ENCODE measurements around the gene NUMBL. TPM values are rescaled to one million over a fixed set of nuclear protein-coding genes. Genes with fewer than 3 reads are reported as not detected.

Gene NUMBL
- total and polyA plus RNA-seq, 2 of the 13 experiments (the other 11 are each of a cell fraction or from before 2014, with no cell fraction given): 0.49 to 2.3 TPM

- no peak for TF ChIP-seq HNF1B (CRISPR knock-in tag; IDR thresholded peaks at IDR 0.05)
- no peak for TF ChIP-seq ZUFSP (CRISPR knock-in tag; IDR thresholded peaks at IDR 0.05; ENCODE audit: borderline replicate concordance)
- TF ChIP-seq ZZZ3 (CRISPR knock-in tag; IDR thresholded peaks at IDR 0.05; ENCODE audit: borderline replicate concordance): peak; percentile 68; the same call in 1 of the 2 replicates
- TF ChIP-seq PBX2 (CRISPR knock-in tag; IDR thresholded peaks at IDR 0.05): no peak
- no peak for TF ChIP-seq RFXANK (CRISPR knock-in tag; IDR thresholded peaks at IDR 0.05)
- no peak for TF ChIP-seq ISX (CRISPR knock-in tag; conservative IDR thresholded peaks at IDR 0.05)
- TF ChIP-seq ZNF639 (CRISPR knock-in tag; conservative IDR thresholded peaks at IDR 0.05): no peak
- TF ChIP-seq CEBPG (CRISPR knock-in tag; IDR thresholded peaks at IDR 0.05): no peak
- TF ChIP-seq CSRNP1 (CRISPR knock-in tag; IDR thresholded peaks at IDR 0.05): peak; percentile 32; the same call in 1 of the 2 replicates
- TF ChIP-seq ZNF296 (CRISPR knock-in tag; conservative IDR thresholded peaks at IDR 0.05): no peak
- TF ChIP-seq RELA (CRISPR knock-in tag; IDR thresholded peaks at IDR 0.05): no peak
- no peak for TF ChIP-seq ZSCAN5A (CRISPR knock-in tag; IDR thresholded peaks at IDR 0.05; ENCODE audit: borderline replicate concordance)
- TF ChIP-seq TCF12 (IDR thresholded peaks at IDR 0.05): no peak
- TF ChIP-seq TCF12 (CRISPR knock-in tag; IDR thresholded peaks at IDR 0.05): no peak
- no peak for TF ChIP-seq ZNF496 (CRISPR knock-in tag; IDR thresholded peaks at IDR 0.05; ENCODE audit: insufficient replicate concordance)
- TF ChIP-seq TEAD3 (CRISPR knock-in tag; optimal IDR thresholded peaks at IDR 0.05; ENCODE audit: borderline replicate concordance): peak; percentile 31
- no peak for TF ChIP-seq PAF1 (CRISPR knock-in tag; IDR thresholded peaks at IDR 0.05)
- TF ChIP-seq NRL (CRISPR knock-in tag; IDR thresholded peaks at IDR 0.05; ENCODE audit: borderline replicate concordance): no peak
- TF ChIP-seq NFRKB (IDR thresholded peaks at IDR 0.05): no peak
- no peak for TF ChIP-seq ZNF30 (CRISPR knock-in tag; IDR thresholded peaks at IDR 0.05)
- TF ChIP-seq ERF (CRISPR knock-in tag; IDR thresholded peaks at IDR 0.05): no peak
- no peak for TF ChIP-seq MZF1 (CRISPR knock-in tag; IDR thresholded peaks at IDR 0.05; ENCODE audit: borderline replicate concordance)
- TF ChIP-seq ZNF619 (CRISPR knock-in tag; IDR thresholded peaks at IDR 0.05): 0 out of 2 replicates have a peak, but pooled peaks have one; percentile 24
Measured at GRCh38 chr19:40718774-40719391, 28.4 kb upstream of the NUMBL start (continued).

All from HepG2 (cell line).